HepG2 (cell line): ENCODE data around the gene ZNF638. TPM values are rescaled to one million over a fixed set of nuclear protein-coding genes. Genes with fewer than 3 reads are reported as not detected.

ENCODE experiments used
- HNF4A ChIP-seq: sonication (generic); formaldehyde crosslinking; IDR thresholded peaks from 2 replicates; pipeline ENCODE4 v1.4.0; 2020; ENCODE audit warnings: missing genetic modification reagents
- HNF4G ChIP-seq, 2 experiments: sonication (generic) in 1 of 2; formaldehyde crosslinking in 1 of 2; IDR thresholded peaks; 2 replicates each; pipeline versions ENCODE4 v1.4.0 to v1.6.1; 2011 to 2020; ENCODE audit warnings: borderline replicate concordance in 2 of 2, low read depth in 2 of 2, mild to moderate bottlenecking in 2 of 2, low read length in 1 of 2, missing genetic modification reagents in 1 of 2, moderate library complexity in 1 of 2
- NCOR1 ChIP-seq: fragments of 200-600 bp; sonication (generic); IDR thresholded peaks from 2 replicates; pipeline ENCODE4 v1.7.0; 2017; ENCODE audit warnings: antibody characterized with exemption, low read length, borderline replicate concordance
- NR2F1 ChIP-seq, 2 experiments: fragments of 450-650 bp in 1 of 2; formaldehyde crosslinking in 1 of 2; IDR thresholded peaks; 2 replicates each; pipeline versions ENCODE4 v1.5.0 to v1.6.1; 2016 to 2020; ENCODE audit warnings: mild to moderate bottlenecking in 1 of 2, missing compliant biosample characterization in 1 of 2, missing genetic modification reagents in 1 of 2, moderate library complexity in 1 of 2
- NR2F6 ChIP-seq, 2 experiments: IDR thresholded peaks; 2 replicates each; pipeline ENCODE4 v1.6.1; 2016; ENCODE audit warnings: antibody characterized with exemption in 1 of 2, mild to moderate bottlenecking in 1 of 2
- RBM22 ChIP-seq: fragments of 200-400 bp; formaldehyde crosslinking; optimal IDR thresholded peaks from 2 replicates; pipeline ENCODE3; 2017; ENCODE audit warnings: mild to moderate bottlenecking, low read length, moderate library complexity
- TRIM24 ChIP-seq: sonication (generic); formaldehyde crosslinking; IDR thresholded peaks from 2 replicates; pipeline ENCODE4 v1.8.0; 2022; ENCODE audit warnings: mild to moderate bottlenecking, missing genetic modification reagents
- ZMYM2 ChIP-seq: sonication (generic); formaldehyde crosslinking; IDR thresholded peaks from 2 replicates; pipeline ENCODE4 v1.8.0; 2022; ENCODE audit warnings: mild to moderate bottlenecking, missing genetic modification reagents
- ZNF253 ChIP-seq: sonication (generic); formaldehyde crosslinking; IDR thresholded peaks from 2 replicates; pipeline ENCODE4 v1.8.0; 2022; ENCODE audit warnings: mild to moderate bottlenecking, missing genetic modification reagents, borderline replicate concordance
- ZNF552 ChIP-seq: sonication (generic); formaldehyde crosslinking; IDR thresholded peaks from 2 replicates; pipeline ENCODE4 v1.9.0; 2022; ENCODE audit warnings: missing genetic modification reagents, mild to moderate bottlenecking, borderline replicate concordance
- ZNF567 ChIP-seq: sonication (generic); formaldehyde crosslinking; IDR thresholded peaks from 2 replicates; pipeline ENCODE4 v1.8.1; 2023; ENCODE audit warnings: mild to moderate bottlenecking, missing genetic modification reagents, borderline replicate concordance
- ZNF709 ChIP-seq: sonication (generic); formaldehyde crosslinking; IDR thresholded peaks from 2 replicates; pipeline ENCODE4 v1.5.0; 2020; ENCODE audit warnings: mild to moderate bottlenecking, missing genetic modification reagents
- polyA plus RNA-seq, 8 experiments: library from polyadenylated mRNA; depleted of rRNA in 3 of 8; stranded (reverse) in 7 of 8; unstranded in 1 of 8; fragments of >200 nt; fragmentation: Illumina TruSeq in 4 of 8; extraction: Trizol in 4 of 8; gene quantifications; 2 replicates each; pipeline versions ENCODE4 v1.2.1 to v1.2.3, GENCODE V29; 2011 to 2016; ENCODE audit warnings: low read depth in 4 of 8, missing spikeins in 1 of 8, mixed read lengths in 1 of 8; ENCODE audit not compliant: insufficient read depth in 1 of 8
- total RNA-seq, 5 experiments: library from RNA; depleted of rRNA; stranded (reverse); fragments of >200 nt; fragmentation: Illumina TruSeq; extraction: Trizol; gene quantifications; 2 replicates each; pipeline ENCODE4 v1.2.3, GENCODE V29; 2016; ENCODE audit warnings: low read depth in 1 of 5
- TF ChIP-seq, protein P1 (sequence below): sonication (generic); formaldehyde crosslinking; IDR thresholded peaks from 2 replicates; pipeline ENCODE4 v1.4.0; 2020; ENCODE audit warnings: missing genetic modification reagents
- TF ChIP-seq, protein P2 (sequence below): sonication (generic); formaldehyde crosslinking; IDR thresholded peaks from 2 replicates; pipeline ENCODE4 v1.4.0; 2020; ENCODE audit warnings: missing genetic modification reagents, borderline replicate concordance
- TF ChIP-seq, protein P3 (sequence below): sonication (generic); formaldehyde crosslinking; IDR thresholded peaks from 2 replicates; pipeline ENCODE4 v1.4.0; 2020; ENCODE audit warnings: mild to moderate bottlenecking, missing genetic modification reagents
- TF ChIP-seq, protein P4 (sequence below): sonication (generic); formaldehyde crosslinking; conservative IDR thresholded peaks from 2 replicates; pipeline ENCODE4 v1.8.1; 2023; ENCODE audit warnings: missing genetic modification reagents
- TF ChIP-seq, protein P5 (sequence below): sonication (generic); formaldehyde crosslinking; IDR thresholded peaks from 2 replicates; pipeline ENCODE4 v1.4.0; 2020; ENCODE audit warnings: missing genetic modification reagents

ZNF638 gene
- total and polyA plus RNA-seq, 2 of the 13 experiments (the other 11 are each of a cell fraction or from before 2014, with no cell fraction given), result 92.7 to 144 TPM

DNA sequence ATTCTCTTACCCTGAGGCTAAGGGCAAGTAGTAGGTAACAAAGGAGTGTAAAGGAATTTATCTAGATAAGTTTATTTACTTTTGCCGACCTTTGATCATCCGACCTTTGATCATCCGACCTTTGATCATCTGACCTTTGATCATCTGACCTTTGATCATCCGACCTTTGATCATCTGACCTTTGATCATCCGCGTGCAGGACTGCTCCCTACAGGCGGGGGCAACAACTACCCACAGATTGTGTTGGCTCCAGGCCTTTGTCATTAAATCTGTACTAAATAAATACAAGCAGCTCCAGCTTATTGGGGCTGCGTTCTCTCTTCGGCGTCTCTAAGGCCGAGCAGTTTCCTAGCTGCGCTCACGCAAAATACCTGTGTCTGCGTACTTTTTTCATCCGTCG, 56.6 kb downstream of the ZNF638 start (continued):
- TF ChIP-seq ZNF552 (no peak), ZMYM2 (CRISPR knock-in tag) (peak; percentile 95), ZNF709 (CRISPR knock-in tag) (no peak), NR2F1 (CRISPR knock-in tag; IDR thresholded peaks at IDR 0.05) (peak; percentile 26 to 98; a peak in 3 of 4 replicates), ZNF253 (CRISPR knock-in tag) (0 out of 2 replicates have a peak, but pooled peaks have one; percentile 60), NR2F6 (IDR thresholded peaks at IDR 0.05) (peak; percentile 91), NR2F6 (CRISPR knock-in tag; IDR thresholded peaks at IDR 0.05) (peak; percentile 73), RBM22 (peak; percentile 52), HNF4A (CRISPR knock-in tag) (peak; percentile 86), TRIM24 (CRISPR knock-in tag) (0 out of 2 replicates have a peak, but pooled peaks have one; percentile 57), ZNF567 (CRISPR knock-in tag) (no peak), NCOR1 (peak; percentile 100), HNF4G (IDR thresholded peaks at IDR 0.05; ENCODE audit: borderline replicate concordance, low read depth, low read length) (peak; percentile 92), HNF4G (CRISPR knock-in tag; IDR thresholded peaks at IDR 0.05; ENCODE audit: borderline replicate concordance, low read depth) (no peak)
- TF ChIP-seq, protein P1, sequence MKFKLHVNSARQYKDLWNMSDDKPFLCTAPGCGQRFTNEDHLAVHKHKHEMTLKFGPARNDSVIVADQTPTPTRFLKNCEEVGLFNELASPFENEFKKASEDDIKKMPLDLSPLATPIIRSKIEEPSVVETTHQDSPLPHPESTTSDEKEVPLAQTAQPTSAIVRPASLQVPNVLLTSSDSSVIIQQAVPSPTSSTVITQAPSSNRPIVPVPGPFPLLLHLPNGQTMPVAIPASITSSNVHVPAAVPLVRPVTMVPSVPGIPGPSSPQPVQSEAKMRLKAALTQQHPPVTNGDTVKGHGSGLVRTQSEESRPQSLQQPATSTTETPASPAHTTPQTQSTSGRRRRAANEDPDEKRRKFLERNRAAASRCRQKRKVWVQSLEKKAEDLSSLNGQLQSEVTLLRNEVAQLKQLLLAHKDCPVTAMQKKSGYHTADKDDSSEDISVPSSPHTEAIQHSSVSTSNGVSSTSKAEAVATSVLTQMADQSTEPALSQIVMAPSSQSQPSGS (CRISPR knock-in tag), result no peak
- TF ChIP-seq, protein P2, sequence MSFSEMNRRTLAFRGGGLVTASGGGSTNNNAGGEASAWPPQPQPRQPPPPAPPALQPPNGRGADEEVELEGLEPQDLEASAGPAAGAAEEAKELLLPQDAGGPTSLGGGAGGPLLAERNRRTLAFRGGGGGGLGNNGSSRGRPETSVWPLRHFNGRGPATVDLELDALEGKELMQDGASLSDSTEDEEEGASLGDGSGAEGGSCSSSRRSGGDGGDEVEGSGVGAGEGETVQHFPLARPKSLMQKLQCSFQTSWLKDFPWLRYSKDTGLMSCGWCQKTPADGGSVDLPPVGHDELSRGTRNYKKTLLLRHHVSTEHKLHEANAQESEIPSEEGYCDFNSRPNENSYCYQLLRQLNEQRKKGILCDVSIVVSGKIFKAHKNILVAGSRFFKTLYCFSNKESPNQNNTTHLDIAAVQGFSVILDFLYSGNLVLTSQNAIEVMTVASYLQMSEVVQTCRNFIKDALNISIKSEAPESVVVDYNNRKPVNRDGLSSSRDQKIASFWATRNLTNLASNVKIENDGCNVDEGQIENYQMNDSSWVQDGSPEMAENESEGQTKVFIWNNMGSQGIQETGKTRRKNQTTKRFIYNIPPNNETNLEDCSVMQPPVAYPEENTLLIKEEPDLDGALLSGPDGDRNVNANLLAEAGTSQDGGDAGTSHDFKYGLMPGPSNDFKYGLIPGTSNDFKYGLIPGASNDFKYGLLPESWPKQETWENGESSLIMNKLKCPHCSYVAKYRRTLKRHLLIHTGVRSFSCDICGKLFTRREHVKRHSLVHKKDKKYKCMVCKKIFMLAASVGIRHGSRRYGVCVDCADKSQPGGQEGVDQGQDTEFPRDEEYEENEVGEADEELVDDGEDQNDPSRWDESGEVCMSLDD (CRISPR knock-in tag), result no peak
- TF ChIP-seq, protein P3, sequence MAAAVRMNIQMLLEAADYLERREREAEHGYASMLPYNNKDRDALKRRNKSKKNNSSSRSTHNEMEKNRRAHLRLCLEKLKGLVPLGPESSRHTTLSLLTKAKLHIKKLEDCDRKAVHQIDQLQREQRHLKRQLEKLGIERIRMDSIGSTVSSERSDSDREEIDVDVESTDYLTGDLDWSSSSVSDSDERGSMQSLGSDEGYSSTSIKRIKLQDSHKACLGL (CRISPR knock-in tag), result no peak
- TF ChIP-seq, protein P4, sequence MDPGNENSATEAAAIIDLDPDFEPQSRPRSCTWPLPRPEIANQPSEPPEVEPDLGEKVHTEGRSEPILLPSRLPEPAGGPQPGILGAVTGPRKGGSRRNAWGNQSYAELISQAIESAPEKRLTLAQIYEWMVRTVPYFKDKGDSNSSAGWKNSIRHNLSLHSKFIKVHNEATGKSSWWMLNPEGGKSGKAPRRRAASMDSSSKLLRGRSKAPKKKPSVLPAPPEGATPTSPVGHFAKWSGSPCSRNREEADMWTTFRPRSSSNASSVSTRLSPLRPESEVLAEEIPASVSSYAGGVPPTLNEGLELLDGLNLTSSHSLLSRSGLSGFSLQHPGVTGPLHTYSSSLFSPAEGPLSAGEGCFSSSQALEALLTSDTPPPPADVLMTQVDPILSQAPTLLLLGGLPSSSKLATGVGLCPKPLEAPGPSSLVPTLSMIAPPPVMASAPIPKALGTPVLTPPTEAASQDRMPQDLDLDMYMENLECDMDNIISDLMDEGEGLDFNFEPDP (CRISPR knock-in tag), result no peak
- TF ChIP-seq, protein P5, sequence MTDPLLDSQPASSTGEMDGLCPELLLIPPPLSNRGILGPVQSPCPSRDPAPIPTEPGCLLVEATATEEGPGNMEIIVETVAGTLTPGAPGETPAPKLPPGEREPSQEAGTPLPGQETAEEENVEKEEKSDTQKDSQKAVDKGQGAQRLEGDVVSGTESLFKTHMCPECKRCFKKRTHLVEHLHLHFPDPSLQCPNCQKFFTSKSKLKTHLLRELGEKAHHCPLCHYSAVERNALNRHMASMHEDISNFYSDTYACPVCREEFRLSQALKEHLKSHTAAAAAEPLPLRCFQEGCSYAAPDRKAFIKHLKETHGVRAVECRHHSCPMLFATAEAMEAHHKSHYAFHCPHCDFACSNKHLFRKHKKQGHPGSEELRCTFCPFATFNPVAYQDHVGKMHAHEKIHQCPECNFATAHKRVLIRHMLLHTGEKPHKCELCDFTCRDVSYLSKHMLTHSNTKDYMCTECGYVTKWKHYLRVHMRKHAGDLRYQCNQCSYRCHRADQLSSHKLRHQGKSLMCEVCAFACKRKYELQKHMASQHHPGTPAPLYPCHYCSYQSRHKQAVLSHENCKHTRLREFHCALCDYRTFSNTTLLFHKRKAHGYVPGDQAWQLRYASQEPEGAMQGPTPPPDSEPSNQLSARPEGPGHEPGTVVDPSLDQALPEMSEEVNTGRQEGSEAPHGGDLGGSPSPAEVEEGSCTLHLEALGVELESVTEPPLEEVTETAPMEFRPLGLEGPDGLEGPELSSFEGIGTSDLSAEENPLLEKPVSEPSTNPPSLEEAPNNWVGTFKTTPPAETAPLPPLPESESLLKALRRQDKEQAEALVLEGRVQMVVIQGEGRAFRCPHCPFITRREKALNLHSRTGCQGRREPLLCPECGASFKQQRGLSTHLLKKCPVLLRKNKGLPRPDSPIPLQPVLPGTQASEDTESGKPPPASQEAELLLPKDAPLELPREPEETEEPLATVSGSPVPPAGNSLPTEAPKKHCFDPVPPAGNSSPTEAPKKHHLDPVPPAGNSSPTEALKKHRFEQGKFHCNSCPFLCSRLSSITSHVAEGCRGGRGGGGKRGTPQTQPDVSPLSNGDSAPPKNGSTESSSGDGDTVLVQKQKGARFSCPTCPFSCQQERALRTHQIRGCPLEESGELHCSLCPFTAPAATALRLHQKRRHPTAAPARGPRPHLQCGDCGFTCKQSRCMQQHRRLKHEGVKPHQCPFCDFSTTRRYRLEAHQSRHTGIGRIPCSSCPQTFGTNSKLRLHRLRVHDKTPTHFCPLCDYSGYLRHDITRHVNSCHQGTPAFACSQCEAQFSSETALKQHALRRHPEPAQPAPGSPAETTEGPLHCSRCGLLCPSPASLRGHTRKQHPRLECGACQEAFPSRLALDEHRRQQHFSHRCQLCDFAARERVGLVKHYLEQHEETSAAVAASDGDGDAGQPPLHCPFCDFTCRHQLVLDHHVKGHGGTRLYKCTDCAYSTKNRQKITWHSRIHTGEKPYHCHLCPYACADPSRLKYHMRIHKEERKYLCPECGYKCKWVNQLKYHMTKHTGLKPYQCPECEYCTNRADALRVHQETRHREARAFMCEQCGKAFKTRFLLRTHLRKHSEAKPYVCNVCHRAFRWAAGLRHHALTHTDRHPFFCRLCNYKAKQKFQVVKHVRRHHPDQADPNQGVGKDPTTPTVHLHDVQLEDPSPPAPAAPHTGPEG (CRISPR knock-in tag), result no peak
